GM20431 (cell line): Measurements from ENCODE around the gene FMNL1.
"Not testable (repeated sequence)": the region's sequence is repeated elsewhere in the genome, so short reads cannot be mapped to it uniquely, and the experiment has no call there.

Experiments
- in situ Hi-C: fragments of 300-500 bp; cut with MseI, MboI; formaldehyde crosslinking; loops from one replicate; pipeline ENCODE4 v1.15.0; 2020; ENCODE audit warnings: low sequenced_read_pairs; ENCODE audit not compliant: unreplicated experiment

Gene FMNL1

GRCh38 chr17:45221081-45222013 is at the start of gene FMNL1:
TSS of gene FMNL1 (plus strand) at chr17:45221885. CDS start at chr17:45222125, 240 bp downstream.
- in situ Hi-C loops = no loop called here

GRCh38 chr17:45172232-45172540 is 49.5 kb upstream of the FMNL1 start:
- in situ Hi-C loops = no loop called here

GRCh38 chr17:45172541-45173286 is 49.0 kb upstream of the FMNL1 start:
- in situ Hi-C loops = no loop called here

GRCh38 chr17:45175759-45176115 is 45.9 kb upstream of the FMNL1 start:
- in situ Hi-C loops = no loop called here

- in situ Hi-C loops = no loop called here
Measured at GRCh38 chr17:45177563-45177962, 44.1 kb upstream of the FMNL1 start.

- in situ Hi-C loops = no loop called here
Measured at GRCh38 chr17:45184144-45184543, 37.5 kb upstream of the FMNL1 start.

GRCh38 chr17:45186801-45187354 is 34.8 kb upstream of the FMNL1 start:
- in situ Hi-C loops = no loop called here

- in situ Hi-C loops = no loop called here
Measured at GRCh38 chr17:45189009-45189408, 32.7 kb upstream of the FMNL1 start.

- in situ Hi-C loops = loop anchor here (10.0 kb wide), 1 partner anchor 56 kb away; the partner anchor contains the start of genes ACBD4 and PLCD3
Measured at GRCh38 chr17:45190503-45191255, 31.0 kb upstream of the FMNL1 start.

GRCh38 chr17:45195424-45195823 is 26.3 kb upstream of the FMNL1 start:
- in situ Hi-C loops = loop anchor here (10.0 kb wide), 1 partner anchor 61 kb away; the partner anchor contains the start of genes ACBD4 and PLCD3

- in situ Hi-C loops = loop anchor here (10.0 kb wide), 1 partner anchor 62 kb away; the partner anchor contains the start of genes ACBD4 and PLCD3
Measured at GRCh38 chr17:45197108-45197507, 24.6 kb upstream of the FMNL1 start.

GRCh38 chr17:45197555-45198334 is 23.9 kb upstream of the FMNL1 start:
- in situ Hi-C loops = loop anchor here (10.0 kb wide), 1 partner anchor 63 kb away; the partner anchor contains the start of genes ACBD4 and PLCD3

GRCh38 chr17:45200701-45201100 is 21.0 kb upstream of the FMNL1 start:
- in situ Hi-C loops = no loop called here

GRCh38 chr17:45201457-45201856 is 20.2 kb upstream of the FMNL1 start:
- in situ Hi-C loops = no loop called here

GRCh38 chr17:45201880-45202279 is 19.8 kb upstream of the FMNL1 start:
- in situ Hi-C loops = not testable (repeated sequence)

GRCh38 chr17:45218895-45219661 is 2.6 kb upstream of the FMNL1 start:
- in situ Hi-C loops = loop anchor here (10.0 kb wide), 1 partner anchor 46 kb away; the partner anchor contains the start of gene SPATA32

- in situ Hi-C loops = no loop called here
Measured at GRCh38 chr17:45220079-45220478, 1.6 kb upstream of the FMNL1 start.

GRCh38 chr17:45222014-45222288 is 266 bp downstream of the FMNL1 start:
- in situ Hi-C loops = no loop called here
